Breast epithelium (tissue), 4 donors: ENCODE results near the gene CHRNB2. TPM values are rescaled to one million over a fixed set of nuclear protein-coding genes. Genes with fewer than 3 reads are reported as not detected.

Experiments
- DNase-seq, 2 donors: peaks; one replicate each; pipeline ENCODE4 v3.0.0-alpha.2; 2019; ENCODE audit warnings: low spot score in 2 of 2
- H3K27ac ChIP-seq, 2 donors: fragments of 200-600 bp; sonication (generic) in 1 of 2; one replicate each; pipeline ENCODE4 v1.5.1; 2016 to 2019; ENCODE audit warnings: mild to moderate bottlenecking in 1 of 2
- H3K27me3 ChIP-seq, 2 donors: fragments of 200-600 bp; sonication (generic) in 1 of 2; one replicate each; pipeline versions ENCODE4 v1.5.1 to v1.6.0; 2017 to 2019; ENCODE audit warnings: control low read depth in 1 of 2, mild to moderate bottlenecking in 1 of 2
- H3K36me3 ChIP-seq: fragments of 200-600 bp; one replicate; pipeline ENCODE4 v1.5.1; 2019
- H3K4me1 ChIP-seq, 2 donors: fragments of 200-600 bp; sonication (generic); one replicate each; pipeline ENCODE4 v1.5.1; 2016 to 2019; ENCODE audit warnings: control low read depth in 1 of 2
- H3K4me3 ChIP-seq, 3 donors: fragments of 200-600 bp; sonication (generic); 1 replicate in 2 of 3; 2 replicates in 1 of 3; pipeline ENCODE4 v1.5.1; 2016 to 2019; ENCODE audit warnings: mild to moderate bottlenecking in 3 of 3, moderate library complexity in 2 of 3
- H3K9me3 ChIP-seq, 2 donors: fragments of 200-600 bp; sonication (generic) in 1 of 2; one replicate each; pipeline ENCODE4 v1.5.1; 2016 to 2019; ENCODE audit warnings: control low read depth in 1 of 2
- POLR2A ChIP-seq: fragments of 450-650 bp; IDR thresholded peaks from one replicate; pipeline ENCODE4 v1.6.1; 2016; ENCODE audit warnings: antibody characterized with exemption, mild to moderate bottlenecking, moderate library complexity
- POLR2AphosphoS5 ChIP-seq, 3 donors: sonication (generic); formaldehyde crosslinking; IDR thresholded peaks; one replicate each; pipeline ENCODE4 v1.6.1; 2017; ENCODE audit warnings: antibody characterized with exemption in 3 of 3
- intact Hi-C: fragments of 100-400 bp; cut with DNase I; formaldehyde crosslinking; loops from one replicate; pipeline ENCODE4 v1.15.1; 2023; ENCODE audit warnings: low total_unique reads
- total RNA-seq, 3 donors: library from RNA; depleted of rRNA; stranded (reverse); fragments of >200 nt; gene quantifications; one replicate each; pipeline ENCODE4 v1.1.0, GENCODE V29; 2016
- TF ChIP-seq, protein P1 (sequence below), 3 donors: fragments of 450-650 bp; IDR thresholded peaks; one replicate each; pipeline ENCODE4 v1.5.1; 2016 to 2017; ENCODE audit warnings: antibody characterized with exemption in 3 of 3, mild to moderate bottlenecking in 3 of 3, moderate library complexity in 3 of 3

The CHRNB2 gene
- total RNA-seq, 3 donors from 2014 or later = 0.16 to 1.3 (median 0.73) TPM

DNA sequence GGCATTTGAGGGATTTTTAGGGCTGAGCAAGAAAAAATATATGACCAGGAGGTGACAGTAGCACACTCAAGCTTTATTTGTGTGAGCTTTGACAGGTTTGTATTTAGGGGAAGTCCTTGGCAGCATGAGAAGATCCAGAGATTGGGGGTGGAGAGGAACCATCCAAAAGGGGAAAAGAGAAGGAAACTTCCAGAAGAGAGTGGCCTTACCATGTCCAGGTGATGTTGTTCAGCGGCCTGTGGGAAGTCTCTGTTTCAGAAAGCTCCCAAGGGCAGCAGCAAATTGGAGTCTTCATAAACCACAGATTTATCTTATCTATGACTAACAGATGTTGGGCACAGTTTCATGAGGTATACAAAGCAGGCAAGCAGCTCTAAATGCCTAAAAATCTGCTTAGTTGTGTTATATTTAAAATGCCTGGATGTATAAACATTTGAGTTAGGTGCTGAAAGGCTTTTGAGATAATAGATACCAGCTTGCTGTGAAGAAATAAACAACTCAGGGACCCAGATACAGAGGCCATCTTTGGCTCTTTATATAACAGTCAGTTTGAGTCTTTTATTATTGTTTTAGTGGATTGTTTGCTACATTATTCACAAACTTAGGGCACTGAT lies 61.6 kb downstream of the CHRNB2 start:
- Histone ChIP-seq H3K9me3 (no peaks in the 10 kb centered on the region), H3K4me1 (peaks cover 0 to 4% of the 10 kb centered on the region in 2 donors), H3K27me3 (no peaks in the 10 kb centered on the region), H3K4me3 (no peak overlapping the region), H3K36me3 (no peaks in the 10 kb centered on the region), H3K27ac (no peak overlapping the region)
- no peak for DNase-seq
- no peak for TF ChIP-seq POLR2A
- TF ChIP-seq, protein P1, sequence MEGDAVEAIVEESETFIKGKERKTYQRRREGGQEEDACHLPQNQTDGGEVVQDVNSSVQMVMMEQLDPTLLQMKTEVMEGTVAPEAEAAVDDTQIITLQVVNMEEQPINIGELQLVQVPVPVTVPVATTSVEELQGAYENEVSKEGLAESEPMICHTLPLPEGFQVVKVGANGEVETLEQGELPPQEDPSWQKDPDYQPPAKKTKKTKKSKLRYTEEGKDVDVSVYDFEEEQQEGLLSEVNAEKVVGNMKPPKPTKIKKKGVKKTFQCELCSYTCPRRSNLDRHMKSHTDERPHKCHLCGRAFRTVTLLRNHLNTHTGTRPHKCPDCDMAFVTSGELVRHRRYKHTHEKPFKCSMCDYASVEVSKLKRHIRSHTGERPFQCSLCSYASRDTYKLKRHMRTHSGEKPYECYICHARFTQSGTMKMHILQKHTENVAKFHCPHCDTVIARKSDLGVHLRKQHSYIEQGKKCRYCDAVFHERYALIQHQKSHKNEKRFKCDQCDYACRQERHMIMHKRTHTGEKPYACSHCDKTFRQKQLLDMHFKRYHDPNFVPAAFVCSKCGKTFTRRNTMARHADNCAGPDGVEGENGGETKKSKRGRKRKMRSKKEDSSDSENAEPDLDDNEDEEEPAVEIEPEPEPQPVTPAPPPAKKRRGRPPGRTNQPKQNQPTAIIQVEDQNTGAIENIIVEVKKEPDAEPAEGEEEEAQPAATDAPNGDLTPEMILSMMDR (IDR thresholded peaks at IDR 0.05) = no peak
- TF ChIP-seq POLR2AphosphoS5 (IDR thresholded peaks at IDR 0.05) = no peak
- intact Hi-C loops = no loop called here

Other genes with a start within 250 kb of the CHRNB2 start
- gene AQP10, start 246.7 kb upstream of the CHRNB2 start, total RNA-seq = under 1 TPM in 1 of 3 donors, not detected in 2; 0.44 TPM
- 10 to 100 TPM; 34.5 to 64.8 (median 61.3) TPM for gene ATP8B2, start 242.3 kb upstream of the CHRNB2 start, total RNA-seq
- 10 to 100 TPM; 23.6 to 26.8 (median 24.0) TPM for gene IL6R, start 162.4 kb upstream of the CHRNB2 start, total RNA-seq
- gene TDRD10, start 65.6 kb upstream of the CHRNB2 start, total RNA-seq = 1 to 10 TPM; 2.9 to 5.6 (median 5.6) TPM
- 10 to 100 TPM in 2 of 3 donors, 1 to 10 TPM in 1; 6.3 to 21.3 (median 21.3) TPM for gene SHE, start 65.4 kb upstream of the CHRNB2 start, total RNA-seq
- 10 to 100 TPM; 27.7 to 33.3 (median 30.2) TPM for gene UBE2Q1, start 9.1 kb upstream of the CHRNB2 start, total RNA-seq
- 100 to 1,000 TPM in 2 of 3 donors, 10 to 100 TPM in 1; 71.4 to 115 (median 104) TPM for gene ADAR, start 40.4 kb downstream of the CHRNB2 start, total RNA-seq